Heart left ventricle (tissue), 16 donors: Measurements from ENCODE around the gene SPDYE3. TPM values are rescaled to one million over a fixed set of nuclear protein-coding genes. Genes with fewer than 3 reads are reported as not detected.

Experiments used
- ATAC-seq, 4 donors: fragments of 200-7000 bp; cut with Tn5 transposase; one replicate each; pipeline ENCODE4 v1.9.1; 2020 to 2022; ENCODE audit warnings: moderate library complexity in 4 of 4, mild to moderate bottlenecking in 3 of 4, moderate number of reproducible peaks in 1 of 4
- DNase-seq, 5 donors: peaks; one replicate each; pipeline ENCODE4 v3.0.0-alpha.2; 2020
- H3K27ac ChIP-seq, 12 donors: fragments of 200-600 bp; sonication (generic) in 4 of 12; one replicate each; pipeline versions ENCODE4 v1.5.0 to v1.8.0; 2016 to 2022; ENCODE audit warnings: mild to moderate bottlenecking in 2 of 12
- H3K27me3 ChIP-seq, 9 donors: fragments of 200-600 bp; sonication (generic) in 2 of 9; one replicate each; pipeline versions ENCODE4 v1.5.1 to v1.8.0; 2016 to 2022; ENCODE audit warnings: mild to moderate bottlenecking in 3 of 9
- H3K36me3 ChIP-seq, 9 donors: fragments of 200-600 bp; sonication (generic) in 2 of 9; one replicate each; pipeline versions ENCODE4 v1.5.0 to v1.8.0; 2018 to 2022; ENCODE audit warnings: mild to moderate bottlenecking in 2 of 9
- H3K4me1 ChIP-seq, 12 donors: fragments of 200-600 bp; sonication (generic) in 4 of 12; one replicate each; pipeline versions ENCODE4 v1.5.0 to v1.8.0; 2016 to 2022; ENCODE audit warnings: mild to moderate bottlenecking in 3 of 12
- H3K4me3 ChIP-seq, 12 donors: fragments of 200-600 bp; sonication (generic) in 4 of 12; one replicate each; pipeline versions ENCODE4 v1.5.0 to v1.8.0; 2017 to 2022; ENCODE audit warnings: mild to moderate bottlenecking in 9 of 12, moderate library complexity in 4 of 12
- H3K9me3 ChIP-seq, 12 donors: fragments of 200-600 bp; sonication (generic) in 4 of 12; one replicate each; pipeline versions ENCODE4 v1.5.0 to v1.8.0; 2016 to 2022; ENCODE audit warnings: mild to moderate bottlenecking in 1 of 12
- POLR2A ChIP-seq, 2 donors: fragments of 450-650 bp; IDR thresholded peaks; one replicate each; pipeline ENCODE4 v1.6.1; 2017; ENCODE audit warnings: antibody characterized with exemption in 2 of 2, mild to moderate bottlenecking in 2 of 2, moderate library complexity in 2 of 2
- WGBS, 4 donors: extraction: QIAGEN DNeasy Blood & Tissue Kit in 2 of 4; methylation state at CpG; one replicate each; pipeline versions ENCODE4 v1.1.5 to v1.1.7; 2013 to 2018; 5-methylcytosine and 5-hydroxymethylcytosine counted together
- intact Hi-C, 10 donors: fragments of 100-400 bp; cut with DNase I; formaldehyde crosslinking; loops; one replicate each; pipeline versions ENCODE4 v1.11.1 to v1.14.2; 2022
- polyA plus RNA-seq, 2 donors: library from polyadenylated mRNA; stranded (reverse); fragments of 200-250 nt; gene quantifications; one replicate each; pipeline ENCODE4 v1.2.3, GENCODE V29; 2013
- total RNA-seq, 9 donors: library from RNA; depleted of rRNA in 2 of 9; stranded (reverse); fragments of >200 nt in 2 of 9; fragmentation: NEBNext Ultra II Directional in 3 of 9; extraction: Animal tissue kit (Norgen Biotek cat#: 25700) in 3 of 9; gene quantifications; one replicate each; pipeline versions ENCODE4 v1.1.0 to v1.2.4, GENCODE V29; 2016 to 2023
- TF ChIP-seq, protein P1 (sequence below), 12 donors: fragments of 200-600 bp; sonication (generic) in 4 of 12; IDR thresholded peaks; one replicate each; pipeline versions ENCODE4 v1.5.0 to v1.8.0; 2018 to 2022; ENCODE audit warnings: antibody characterized with exemption in 12 of 12, mild to moderate bottlenecking in 5 of 12
- donor health status: ischemic (EF 13 %, LVEDD 7.1; RV severe dilation, severe dysfunction).
- donor health status: healthy with polysubstance abuse.
- donor health status: DM: no; HTN: yes; CAD: no.
- donor health status: DM: no; HTN: no; CAD: no.
- donor health status: ischemic (EF 25% LVEDD 6.9; RV normal size, moderate dysfunction).
- donor health status: ischemic (EF 25% LVEDD 5.7; RV mildly dilated, moderate dysfunction).
- donor health status: healthy.
- donor health status: DM: yes; HTN: yes; CAD: no.
- donor health status: ischemic (EF 35%, LVEDD 5.7; RV mildly dilated, moderate dysfunction).
- donor health status: nonischemic (EF 11% LVEDD 7.7; RV severe dilation, severe dysfunction).
- donor health status: DM: yes; HTN: yes; CAD: no.
- donor health status: PGD.
- donor health status: ischemic (EF 29% LVEDD 5.4; RV normal size, mild dysfunction).
- donor health status: nonischemic (EF 23%, LVEDD 6.1; RV moderate dilation, normal function).

SPDYE3 gene
- total and polyA plus RNA-seq, 11 donors, result 0.03 to 0.15 TPM; not detected in 9

DNA sequence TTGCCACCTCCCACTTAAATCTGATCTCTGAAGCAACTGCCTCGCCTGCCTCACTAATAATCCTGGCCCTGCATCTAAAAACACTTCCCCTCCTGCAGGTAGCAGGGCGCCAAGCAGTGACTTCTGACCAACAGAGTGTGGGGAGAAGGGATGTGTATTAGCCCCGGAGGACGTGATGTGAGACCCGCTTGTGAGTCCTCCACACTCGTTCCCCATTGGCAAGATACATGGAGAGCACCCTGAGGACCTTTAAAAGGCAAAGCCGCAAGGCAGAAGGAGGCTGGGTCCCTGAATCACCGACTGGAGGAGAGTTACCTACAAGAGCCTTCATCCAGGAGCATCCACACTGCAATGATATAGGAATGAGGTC is 59.7 kb downstream of the SPDYE3 start:
- intact Hi-C loops, result no loop called here
- peak overlapping the region in 1 of 12 donors; percentile 88 for H3K27ac ChIP-seq
- no peaks in the 10 kb centered on the region for H3K27me3 ChIP-seq
- peak in 2 of 5 donors; percentile 15 to 39 for DNase-seq
- H3K4me3 ChIP-seq, result no peak overlapping the region
- H3K9me3 ChIP-seq, result no peaks in the 10 kb centered on the region
- no peak for ATAC-seq
- TF ChIP-seq, protein P1, sequence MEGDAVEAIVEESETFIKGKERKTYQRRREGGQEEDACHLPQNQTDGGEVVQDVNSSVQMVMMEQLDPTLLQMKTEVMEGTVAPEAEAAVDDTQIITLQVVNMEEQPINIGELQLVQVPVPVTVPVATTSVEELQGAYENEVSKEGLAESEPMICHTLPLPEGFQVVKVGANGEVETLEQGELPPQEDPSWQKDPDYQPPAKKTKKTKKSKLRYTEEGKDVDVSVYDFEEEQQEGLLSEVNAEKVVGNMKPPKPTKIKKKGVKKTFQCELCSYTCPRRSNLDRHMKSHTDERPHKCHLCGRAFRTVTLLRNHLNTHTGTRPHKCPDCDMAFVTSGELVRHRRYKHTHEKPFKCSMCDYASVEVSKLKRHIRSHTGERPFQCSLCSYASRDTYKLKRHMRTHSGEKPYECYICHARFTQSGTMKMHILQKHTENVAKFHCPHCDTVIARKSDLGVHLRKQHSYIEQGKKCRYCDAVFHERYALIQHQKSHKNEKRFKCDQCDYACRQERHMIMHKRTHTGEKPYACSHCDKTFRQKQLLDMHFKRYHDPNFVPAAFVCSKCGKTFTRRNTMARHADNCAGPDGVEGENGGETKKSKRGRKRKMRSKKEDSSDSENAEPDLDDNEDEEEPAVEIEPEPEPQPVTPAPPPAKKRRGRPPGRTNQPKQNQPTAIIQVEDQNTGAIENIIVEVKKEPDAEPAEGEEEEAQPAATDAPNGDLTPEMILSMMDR (IDR thresholded peaks at IDR 0.05), result no peak
- TF ChIP-seq POLR2A (IDR thresholded peaks at IDR 0.05), result no peak
- peaks cover 0 to 69% (median 0%) of the 10 kb centered on the region in 12 donors for H3K4me1 ChIP-seq
- H3K36me3 ChIP-seq, result peaks cover 0 to 45% (median 26%) of the 10 kb centered on the region in 9 donors
- 91 to 97% (median 94%) methylated on average over 8 of the region's 8 CpGs for WGBS, 4 donors

- intact Hi-C loops, result no loop called here
- TF ChIP-seq, protein P1 (IDR thresholded peaks at IDR 0.05), result no peak
- no peak for TF ChIP-seq POLR2A (IDR thresholded peaks at IDR 0.05)
- no peaks in the 10 kb centered on the region for H3K27me3 ChIP-seq
- 86 to 92% (median 90%) methylated on average over 12 of the region's 12 CpGs for WGBS, 4 donors
- H3K9me3 ChIP-seq, result no peaks in the 10 kb centered on the region
- ATAC-seq (no peak), DNase-seq (peak in 2 of 5 donors; percentile 17 to 43)
- peak overlapping the region in 5 of 12 donors; percentile 8 to 88 (median 43) for H3K27ac ChIP-seq
- H3K4me3 ChIP-seq, result no peak overlapping the region
- H3K36me3 ChIP-seq, result peaks cover 0 to 38% (median 20%) of the 10 kb centered on the region in 9 donors
- peaks cover 0 to 76% (median 0%) of the 10 kb centered on the region in 12 donors for H3K4me1 ChIP-seq
Measured at GRCh38 chr7:100367676-100368613, 60.4 kb downstream of the SPDYE3 start.

- ATAC-seq, result peak; percentile 28 to 74 (median 61)
- Histone ChIP-seq H3K4me1 (peaks cover 0 to 79% (median 0%) of the 10 kb centered on the region in 12 donors), H3K27ac (peak overlapping the region in 7 of 12 donors; percentile 20 to 88 (median 51)), H3K36me3 (peaks cover 0 to 27% (median 14%) of the 10 kb centered on the region in 9 donors), H3K9me3 (no peaks in the 10 kb centered on the region), H3K4me3 (no peak overlapping the region), H3K27me3 (no peaks in the 10 kb centered on the region)
- WGBS, 4 donors, result 65 to 89% (median 77%) methylated on average over 6 of the region's 6 CpGs
- intact Hi-C loops, result no loop called here
- DNase-seq, result peak; percentile 64 to 84 (median 72)
- TF ChIP-seq, protein P1 (IDR thresholded peaks at IDR 0.05), result no peak
- TF ChIP-seq POLR2A (IDR thresholded peaks at IDR 0.05), result no peak
Measured at GRCh38 chr7:100369105-100369504, 61.6 kb downstream of the SPDYE3 start.

GRCh38 chr7:100370303-100370702 is 62.8 kb downstream of the SPDYE3 start:
- TF ChIP-seq POLR2A (IDR thresholded peaks at IDR 0.05), result no peak
- TF ChIP-seq, protein P1 (IDR thresholded peaks at IDR 0.05), result no peak
- Histone ChIP-seq H3K9me3 (no peaks in the 10 kb centered on the region), H3K4me1 (peaks cover 0 to 72% (median 0%) of the 10 kb centered on the region in 12 donors), H3K36me3 (peaks cover 0 to 17% (median 8%) of the 10 kb centered on the region in 9 donors), H3K27me3 (no peaks in the 10 kb centered on the region), H3K4me3 (no peak overlapping the region), H3K27ac (peak overlapping the region in 2 of 12 donors; percentile 67 to 88)
- intact Hi-C loops, result no loop called here
- ATAC-seq, result no peak
- WGBS, 4 donors, result 33 to 50% (median 41%) methylated on average over 4 of the region's 4 CpGs
- peak in 1 of 5 donors; percentile 19 for DNase-seq
